DND-41 (cell line): ENCODE measurements around the gene SLC1A2.

Source experiments
- EZH2 ChIP-seq: IDR thresholded peaks from 3 replicates; pipeline ENCODE4 v1.6.1; 2012; ENCODE audit warnings: borderline replicate concordance, low read depth, mild to moderate bottlenecking, moderate library complexity, low read length, inconsistent platforms; ENCODE audit not compliant: severe bottlenecking
- TF ChIP-seq, protein P1 (sequence below): IDR thresholded peaks from 2 replicates; pipeline ENCODE4 v1.5.1; 2012; ENCODE audit warnings: borderline replicate concordance, low read length, moderate library complexity, mild to moderate bottlenecking; ENCODE audit not compliant: poor library complexity, severe bottlenecking; ENCODE audit errors: extremely low read depth

DNA sequence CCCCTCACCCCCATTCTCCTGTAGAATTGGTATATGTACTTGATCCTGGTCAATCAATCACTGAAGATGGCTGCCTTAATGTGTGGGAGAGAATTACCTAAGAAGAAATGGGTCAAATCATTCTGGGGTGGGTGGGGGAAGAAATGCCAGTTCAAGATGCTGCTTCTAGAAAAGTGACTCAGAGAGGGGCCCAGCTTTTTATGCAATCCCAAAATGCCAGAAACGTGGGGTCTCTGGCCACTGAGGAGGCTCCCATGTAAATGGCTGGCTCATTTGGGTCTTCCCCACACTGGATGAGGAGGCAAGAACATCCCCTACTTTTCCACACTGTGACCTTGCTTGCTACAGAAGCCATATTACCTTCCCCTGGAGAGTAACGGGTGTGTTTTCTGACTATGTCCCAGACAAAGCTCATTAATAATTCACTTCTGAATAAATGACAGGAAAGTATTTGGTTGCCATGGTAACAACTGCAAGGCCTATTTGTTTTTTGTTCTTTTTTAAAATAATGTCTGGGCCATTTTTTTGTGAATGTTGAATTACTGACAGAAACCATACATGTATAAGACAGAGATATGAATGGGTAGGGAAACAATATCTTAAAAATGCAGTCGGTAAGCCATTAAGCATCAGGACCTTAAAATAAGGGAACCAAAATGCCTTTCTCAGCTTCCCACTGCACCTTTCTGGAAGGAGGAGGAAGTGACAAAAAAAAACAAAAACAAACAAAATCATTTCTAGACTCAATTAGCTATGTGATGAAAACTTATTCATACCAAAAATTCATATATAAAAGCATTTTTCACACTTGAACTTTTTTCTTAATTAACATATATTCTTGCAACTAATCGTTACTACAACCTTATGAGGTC lies 32.0 kb downstream of the SLC1A2 start:
- TF ChIP-seq, protein P1, sequence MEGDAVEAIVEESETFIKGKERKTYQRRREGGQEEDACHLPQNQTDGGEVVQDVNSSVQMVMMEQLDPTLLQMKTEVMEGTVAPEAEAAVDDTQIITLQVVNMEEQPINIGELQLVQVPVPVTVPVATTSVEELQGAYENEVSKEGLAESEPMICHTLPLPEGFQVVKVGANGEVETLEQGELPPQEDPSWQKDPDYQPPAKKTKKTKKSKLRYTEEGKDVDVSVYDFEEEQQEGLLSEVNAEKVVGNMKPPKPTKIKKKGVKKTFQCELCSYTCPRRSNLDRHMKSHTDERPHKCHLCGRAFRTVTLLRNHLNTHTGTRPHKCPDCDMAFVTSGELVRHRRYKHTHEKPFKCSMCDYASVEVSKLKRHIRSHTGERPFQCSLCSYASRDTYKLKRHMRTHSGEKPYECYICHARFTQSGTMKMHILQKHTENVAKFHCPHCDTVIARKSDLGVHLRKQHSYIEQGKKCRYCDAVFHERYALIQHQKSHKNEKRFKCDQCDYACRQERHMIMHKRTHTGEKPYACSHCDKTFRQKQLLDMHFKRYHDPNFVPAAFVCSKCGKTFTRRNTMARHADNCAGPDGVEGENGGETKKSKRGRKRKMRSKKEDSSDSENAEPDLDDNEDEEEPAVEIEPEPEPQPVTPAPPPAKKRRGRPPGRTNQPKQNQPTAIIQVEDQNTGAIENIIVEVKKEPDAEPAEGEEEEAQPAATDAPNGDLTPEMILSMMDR: no peak
- TF ChIP-seq EZH2: no peak
